ENCODE results near the gene MICB.

DNA sequence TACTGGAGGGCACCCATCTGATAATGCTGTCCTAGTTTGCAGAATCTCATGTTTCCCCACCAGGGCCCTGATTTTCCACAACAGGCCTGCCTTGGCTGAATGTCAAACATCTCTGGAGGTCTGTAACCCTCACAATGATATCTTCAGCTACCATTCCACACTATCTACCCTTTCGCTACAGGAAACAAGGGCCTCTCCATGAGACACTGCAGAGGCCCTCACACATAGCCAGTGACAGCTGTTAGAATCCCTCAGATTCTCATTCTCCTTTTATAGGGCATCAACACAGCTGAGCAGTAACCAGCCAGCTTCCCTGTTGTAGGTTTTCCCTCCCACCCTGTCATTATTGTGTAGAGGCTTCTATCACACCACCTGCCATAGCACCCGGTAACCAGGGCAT is 29.6 kb upstream of the MICB start:
- TF ChIP-seq ZBTB8A (IDR thresholded peaks at IDR 0.05; ENCODE audit: partially characterized antibody): no peak
- no peak for TF ChIP-seq EGR1 (conservative IDR thresholded peaks at IDR 0.05)
- no peak for TF ChIP-seq SMARCE1 (IDR thresholded peaks at IDR 0.05)
- TF ChIP-seq SMARCB1 (IDR thresholded peaks at IDR 0.05; ENCODE audit: insufficient read length, low read depth): no peak
- no peak for TF ChIP-seq SMAD3 (CRISPR knock-in tag; conservative IDR thresholded peaks at IDR 0.05)
- TF ChIP-seq, protein P1, sequence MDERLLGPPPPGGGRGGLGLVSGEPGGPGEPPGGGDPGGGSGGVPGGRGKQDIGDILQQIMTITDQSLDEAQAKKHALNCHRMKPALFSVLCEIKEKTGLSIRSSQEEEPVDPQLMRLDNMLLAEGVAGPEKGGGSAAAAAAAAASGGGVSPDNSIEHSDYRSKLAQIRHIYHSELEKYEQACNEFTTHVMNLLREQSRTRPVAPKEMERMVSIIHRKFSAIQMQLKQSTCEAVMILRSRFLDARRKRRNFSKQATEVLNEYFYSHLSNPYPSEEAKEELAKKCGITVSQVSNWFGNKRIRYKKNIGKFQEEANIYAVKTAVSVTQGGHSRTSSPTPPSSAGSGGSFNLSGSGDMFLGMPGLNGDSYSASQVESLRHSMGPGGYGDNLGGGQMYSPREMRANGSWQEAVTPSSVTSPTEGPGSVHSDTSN (CRISPR knock-in tag; IDR thresholded peaks at IDR 0.05; ENCODE audit: low read depth): no peak
- TF ChIP-seq, protein P1 (tag; conservative IDR thresholded peaks at IDR 0.05; ENCODE audit: low read depth): no peak

Measured in K562 (cell line).